Measurements from ENCODE around the gene KLF2. TPM values are rescaled to one million over a fixed set of nuclear protein-coding genes. Genes with fewer than 3 reads are reported as not detected.

The KLF2 gene
- total RNA-seq, 2 experiments from 2014 or later: 1,201 to 1,291 TPM

DNA sequence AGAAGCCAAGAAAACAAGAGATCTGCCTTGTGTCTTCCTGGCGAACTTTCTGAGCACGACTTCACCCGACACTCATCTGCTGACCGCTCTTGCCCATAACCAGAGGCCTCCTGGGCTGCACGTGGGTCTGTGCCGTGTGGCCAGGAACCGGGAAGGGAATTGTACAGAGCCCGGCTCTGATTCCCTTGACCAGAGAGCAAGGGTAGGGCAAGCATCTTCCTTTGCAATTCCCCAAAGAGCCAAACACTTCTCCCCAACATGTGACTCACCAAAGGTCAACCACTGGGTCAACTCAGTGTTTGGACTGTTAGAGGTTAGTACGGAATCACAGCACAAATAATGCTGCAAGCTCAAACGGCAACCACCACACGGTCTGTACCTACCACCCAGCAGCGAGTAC lies 48.9 kb downstream of the KLF2 start:
- ChIA-PET CTCF (interaction anchor here (2.8 to 8.0 kb wide), 3 partner anchors 8 to 44 kb away, joined by 13 to 106 read pairs (median 68); no protein-coding TSS in a partner anchor), POLR2A (interaction anchor here (0.8 to 32.3 kb wide), 6 partner anchors 6 to 188 kb away, joined by 3 to 3819 read pairs (median 74); partner anchors contain the start of gene KLF2)
- DNase-seq (peak in 1 of 14 experiments; percentile 13), ATAC-seq (ENCODE audit: poor library complexity) (no peak)
- H3K27me3 Mint-ChIP-seq: no peaks in the 10 kb centered on the region
- H3K9me3 Mint-ChIP-seq: no peaks in the 10 kb centered on the region
- H3K36me3 ChIP-seq (ENCODE audit: insufficient read depth, low read length): peaks cover 10% of the 10 kb centered on the region
- intact Hi-C loops (cut with DNase I, micrococcal nuclease): loop anchor here in 1 of 2 experiments (5.0 kb wide), 1 partner anchor 44 kb away; no protein-coding TSS in a partner anchor
- peaks cover 17% of the 10 kb centered on the region for H3K36me3 Mint-ChIP-seq (ENCODE audit: low read depth)
- peaks cover 51% of the 10 kb centered on the region for H3K4me1 Mint-ChIP-seq (ENCODE audit: low read depth)
- no peaks in the 10 kb centered on the region for H3K9me3 ChIP-seq (ENCODE audit: control insufficient read depth in 1 of 2, insufficient read depth in 1 of 2, low read length in 2 of 2)
- TF ChIP-seq, protein P1, sequence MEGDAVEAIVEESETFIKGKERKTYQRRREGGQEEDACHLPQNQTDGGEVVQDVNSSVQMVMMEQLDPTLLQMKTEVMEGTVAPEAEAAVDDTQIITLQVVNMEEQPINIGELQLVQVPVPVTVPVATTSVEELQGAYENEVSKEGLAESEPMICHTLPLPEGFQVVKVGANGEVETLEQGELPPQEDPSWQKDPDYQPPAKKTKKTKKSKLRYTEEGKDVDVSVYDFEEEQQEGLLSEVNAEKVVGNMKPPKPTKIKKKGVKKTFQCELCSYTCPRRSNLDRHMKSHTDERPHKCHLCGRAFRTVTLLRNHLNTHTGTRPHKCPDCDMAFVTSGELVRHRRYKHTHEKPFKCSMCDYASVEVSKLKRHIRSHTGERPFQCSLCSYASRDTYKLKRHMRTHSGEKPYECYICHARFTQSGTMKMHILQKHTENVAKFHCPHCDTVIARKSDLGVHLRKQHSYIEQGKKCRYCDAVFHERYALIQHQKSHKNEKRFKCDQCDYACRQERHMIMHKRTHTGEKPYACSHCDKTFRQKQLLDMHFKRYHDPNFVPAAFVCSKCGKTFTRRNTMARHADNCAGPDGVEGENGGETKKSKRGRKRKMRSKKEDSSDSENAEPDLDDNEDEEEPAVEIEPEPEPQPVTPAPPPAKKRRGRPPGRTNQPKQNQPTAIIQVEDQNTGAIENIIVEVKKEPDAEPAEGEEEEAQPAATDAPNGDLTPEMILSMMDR (IDR thresholded peaks at IDR 0.05): no peak
- H3K27ac Mint-ChIP-seq: no peak overlapping the region
- H3K4me1 ChIP-seq (ENCODE audit: insufficient read depth, low read length): peaks cover 100% of the 10 kb centered on the region
- H3K27ac ChIP-seq (ENCODE audit: low read depth in 1 of 2, low read length in 2 of 2): peak overlapping the region; percentile 83 to 97
- no peak overlapping the region for H3K4me3 ChIP-seq (ENCODE audit: low read length)
- H3K4me3 Mint-ChIP-seq: peak overlapping the region; percentile 80
- H3K27me3 ChIP-seq (ENCODE audit: control insufficient read depth in 1 of 2, insufficient read depth in 2 of 2, low read length in 2 of 2): no peaks in the 10 kb centered on the region

DNA sequence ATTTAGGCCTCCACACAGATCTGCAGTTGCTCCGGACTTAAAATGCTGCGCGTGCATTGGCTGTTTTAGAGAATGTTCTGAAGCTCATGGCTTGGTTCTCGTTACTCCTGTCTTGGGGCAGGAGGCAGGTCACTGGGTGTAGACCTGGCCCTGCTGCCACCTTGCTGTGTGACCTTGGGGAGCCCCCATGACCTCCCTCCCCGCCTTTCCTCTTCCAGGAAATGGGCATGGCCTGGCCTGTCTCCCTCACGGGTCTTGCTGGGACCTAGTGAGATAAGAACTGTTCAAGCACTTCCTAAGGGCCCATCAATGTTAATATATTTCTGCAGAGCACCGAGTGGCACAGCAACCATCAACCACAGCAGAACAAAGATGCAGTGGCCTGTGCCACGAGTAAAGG lies 49.4 kb downstream of the KLF2 start:
- Histone ChIP-seq H3K4me1 (ENCODE audit: insufficient read depth, low read length) (peaks cover 100% of the 10 kb centered on the region), H3K36me3 (ENCODE audit: insufficient read depth, low read length) (peaks cover 10% of the 10 kb centered on the region), H3K9me3 (ENCODE audit: control insufficient read depth in 1 of 2, insufficient read depth in 1 of 2, low read length in 2 of 2) (no peaks in the 10 kb centered on the region), H3K27ac (ENCODE audit: low read depth in 1 of 2, low read length in 2 of 2) (peak overlapping the region; percentile 83 to 97), H3K27me3 (ENCODE audit: control insufficient read depth in 1 of 2, insufficient read depth in 2 of 2, low read length in 2 of 2) (no peaks in the 10 kb centered on the region), H3K4me3 (ENCODE audit: low read length) (no peak overlapping the region)
- intact Hi-C loops (cut with DNase I, micrococcal nuclease): loop anchor here in 1 of 2 experiments (5.0 kb wide), 1 partner anchor 43 kb away; no protein-coding TSS in a partner anchor
- peak in 1 of 14 experiments; percentile 16 for DNase-seq
- H3K27me3 Mint-ChIP-seq: no peaks in the 10 kb centered on the region
- peak overlapping the region; percentile 80 for H3K4me3 Mint-ChIP-seq
- CTCF ChIA-PET: interaction anchor here (2.8 to 8.0 kb wide), 3 partner anchors 8 to 44 kb away, joined by 13 to 106 read pairs (median 68); no protein-coding TSS in a partner anchor
- no peak overlapping the region for H3K27ac Mint-ChIP-seq
- no peaks in the 10 kb centered on the region for H3K9me3 Mint-ChIP-seq
- H3K4me1 Mint-ChIP-seq (ENCODE audit: low read depth): peaks cover 56% of the 10 kb centered on the region
- TF ChIP-seq, protein P1 (IDR thresholded peaks at IDR 0.05): no peak
- H3K36me3 Mint-ChIP-seq (ENCODE audit: low read depth): peaks cover 17% of the 10 kb centered on the region
- no peak for ATAC-seq (ENCODE audit: poor library complexity)
- POLR2A ChIA-PET: interaction anchor here (0.8 to 32.3 kb wide), 5 partner anchors 6 to 188 kb away, joined by 3 to 3819 read pairs (median 141); partner anchors contain the start of gene KLF2

GRCh38 chr19:16374436-16374835 lies 49.8 kb downstream of the KLF2 start:
- TF ChIP-seq, protein P1 (IDR thresholded peaks at IDR 0.05): no peak
- Mint-ChIP-seq H3K9me3 (no peaks in the 10 kb centered on the region), H3K4me3 (peak overlapping the region; percentile 80), H3K36me3 (ENCODE audit: low read depth) (peaks cover 17% of the 10 kb centered on the region), H3K27ac (no peak overlapping the region), H3K4me1 (ENCODE audit: low read depth) (peaks cover 60% of the 10 kb centered on the region), H3K27me3 (no peaks in the 10 kb centered on the region)
- peak overlapping the region; percentile 83 to 97 for H3K27ac ChIP-seq (ENCODE audit: low read depth in 1 of 2, low read length in 2 of 2)
- H3K4me3 ChIP-seq (ENCODE audit: low read length): peak overlapping the region; percentile 13
- intact Hi-C loops (cut with DNase I, micrococcal nuclease): loop anchor here in 1 of 2 experiments (5.0 kb wide), 1 partner anchor 43 kb away; no protein-coding TSS in a partner anchor
- POLR2A ChIA-PET: interaction anchor here (0.6 to 32.3 kb wide), 5 partner anchors 6 to 130 kb away, joined by 3 to 3819 read pairs (median 6); partner anchors contain the start of gene KLF2
- ATAC-seq (ENCODE audit: poor library complexity) (no peak), DNase-seq (peak in 5 of 14 experiments; percentile 23 to 60 (median 39))
- H3K27me3 ChIP-seq (ENCODE audit: control insufficient read depth in 1 of 2, insufficient read depth in 2 of 2, low read length in 2 of 2): no peaks in the 10 kb centered on the region
- CTCF ChIA-PET: interaction anchor here (5.7 kb wide), 1 partner anchor 7 kb away, joined by 68 read pairs; no protein-coding TSS in a partner anchor
- peaks cover 10% of the 10 kb centered on the region for H3K36me3 ChIP-seq (ENCODE audit: insufficient read depth, low read length)
- H3K4me1 ChIP-seq (ENCODE audit: insufficient read depth, low read length): peaks cover 99% of the 10 kb centered on the region
- no peaks in the 10 kb centered on the region for H3K9me3 ChIP-seq (ENCODE audit: control insufficient read depth in 1 of 2, insufficient read depth in 1 of 2, low read length in 2 of 2)
